Measurements from ENCODE around the gene ZNF774. TPM values are rescaled to one million over a fixed set of nuclear protein-coding genes. Genes with fewer than 3 reads are reported as not detected.
"Not testable (repeated sequence)": the region's sequence is repeated elsewhere in the genome, so short reads cannot be mapped to it uniquely, and the experiment has no call there.

The ZNF774 gene
- total RNA-seq, 2 experiments from 2014 or later: 1.6 to 2.1 TPM

DNA sequence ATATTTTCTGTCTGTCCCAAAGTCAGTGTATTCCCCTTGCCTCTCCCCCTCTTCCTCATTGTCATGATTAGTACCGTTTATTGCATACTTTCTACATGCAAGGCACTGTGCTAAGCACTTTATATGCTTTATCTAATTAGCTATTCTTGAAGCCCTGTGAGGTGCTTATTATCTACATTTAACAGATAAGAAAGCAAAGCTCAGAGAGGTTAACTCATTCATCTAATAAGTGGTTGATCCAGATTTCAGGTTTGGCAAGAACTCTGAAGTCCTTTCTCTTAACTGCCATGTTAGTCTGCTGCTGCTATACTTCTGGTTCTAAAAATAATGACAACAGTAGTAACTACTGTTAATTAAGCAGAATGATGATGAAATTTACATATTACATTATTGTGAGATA, 49.4 kb downstream of the ZNF774 start:
- peaks cover 67% of the 10 kb centered on the region for H3K4me1 Mint-ChIP-seq
- DNase-seq (no peak), ATAC-seq (no peak)
- CTCF ChIA-PET: interaction anchor here (1.2 to 1.8 kb wide), 5 partner anchors 13 to 81 kb away, joined by 3 to 6 read pairs (median 5); partner anchors contain the start of gene IQGAP1
- H3K4me3 Mint-ChIP-seq: peak overlapping the region; percentile 58
- peak overlapping the region; percentile 94 for H3K27ac Mint-ChIP-seq
- peaks cover 39% of the 10 kb centered on the region for H3K36me3 Mint-ChIP-seq
- H3K9me3 Mint-ChIP-seq (ENCODE audit: low read depth): no peaks in the 10 kb centered on the region
- no peaks in the 10 kb centered on the region for H3K27me3 Mint-ChIP-seq

DNA sequence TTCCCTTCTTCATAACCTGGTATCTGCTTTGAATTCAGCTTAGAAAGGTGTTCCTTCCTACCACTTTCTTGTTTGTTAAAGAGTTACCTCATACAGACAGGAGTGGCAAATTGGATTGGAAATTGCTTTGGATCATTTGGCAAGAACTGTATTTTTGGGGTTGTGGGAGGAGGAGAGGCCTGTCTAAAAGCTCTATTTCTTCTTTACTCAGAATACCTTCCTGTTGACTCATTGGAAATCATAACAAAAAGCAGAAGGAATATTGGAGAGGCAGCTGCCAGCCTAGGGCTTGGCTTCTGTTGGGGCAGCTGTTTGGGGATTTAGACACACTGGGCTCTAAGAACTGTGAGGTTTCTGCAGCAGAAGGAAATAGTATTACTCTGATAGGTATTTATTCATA, 50.1 kb downstream of the ZNF774 start:
- Mint-ChIP-seq H3K4me1 (peaks cover 72% of the 10 kb centered on the region), H3K27me3 (no peaks in the 10 kb centered on the region), H3K36me3 (peaks cover 43% of the 10 kb centered on the region), H3K27ac (peak overlapping the region; percentile 94), H3K9me3 (ENCODE audit: low read depth) (no peaks in the 10 kb centered on the region), H3K4me3 (no peak overlapping the region)
- ATAC-seq (no peak), DNase-seq (no peak)
- CTCF ChIA-PET: interaction anchor here (1.2 to 1.8 kb wide), 4 partner anchors 14 to 82 kb away, joined by 3 to 6 read pairs (median 6); partner anchors contain the start of gene IQGAP1

DNA sequence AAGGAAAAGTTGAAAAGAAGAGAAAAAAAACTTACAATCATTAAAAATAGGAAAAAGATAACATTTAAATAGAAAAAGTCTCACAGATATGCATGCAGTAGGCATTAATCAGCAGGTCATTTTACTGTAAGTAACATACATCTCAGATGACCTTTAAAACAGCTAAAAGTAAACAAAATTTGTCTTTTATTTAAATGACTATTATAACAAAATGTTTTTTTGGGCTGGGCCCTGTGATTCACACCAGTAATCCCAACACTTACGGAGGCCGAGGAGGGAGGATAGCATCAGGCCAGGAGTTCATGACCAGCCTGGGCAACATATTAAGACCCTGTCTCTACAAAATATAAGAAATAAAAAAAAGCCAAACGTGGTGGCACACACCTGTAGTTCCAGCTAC, 50.7 kb downstream of the ZNF774 start:
- Mint-ChIP-seq H3K27ac (no peak overlapping the region), H3K36me3 (peaks cover 42% of the 10 kb centered on the region), H3K4me1 (peaks cover 75% of the 10 kb centered on the region), H3K4me3 (no peak overlapping the region), H3K27me3 (no peaks in the 10 kb centered on the region), H3K9me3 (ENCODE audit: low read depth) (no peaks in the 10 kb centered on the region)
- ATAC-seq (no peak), DNase-seq (no peak)
- CTCF ChIA-PET: interaction anchor here (1.2 to 1.7 kb wide), 3 partner anchors 15 to 82 kb away, joined by 3 to 6 read pairs (median 6); partner anchors contain the start of gene IQGAP1

DNA sequence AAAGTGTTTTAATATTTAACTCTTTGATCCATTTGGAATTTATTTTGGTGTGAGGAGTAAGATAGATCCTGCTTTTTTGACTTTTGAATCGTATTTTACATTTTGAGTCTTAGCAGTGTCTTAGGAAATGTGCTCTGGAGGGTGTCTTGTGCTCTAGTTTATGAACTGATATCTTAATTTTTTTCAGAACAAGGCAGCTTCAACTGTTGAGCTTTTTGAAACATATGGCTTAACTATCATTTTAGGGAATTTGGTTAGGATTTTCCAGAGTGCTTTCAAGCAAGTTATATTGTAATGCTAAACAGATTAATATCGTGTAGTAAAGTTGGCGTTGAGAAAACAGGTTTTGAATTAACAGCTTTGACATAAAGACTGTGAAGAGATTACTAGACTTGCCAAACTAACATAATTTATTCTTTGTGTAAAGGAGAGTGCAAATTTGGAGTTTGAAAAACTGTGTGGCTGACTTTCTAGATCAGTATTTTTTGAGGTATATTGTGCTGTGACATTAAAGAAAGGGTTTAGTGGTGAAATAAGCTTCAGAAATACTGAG, 53.0 kb downstream of the ZNF774 start:
- no peak overlapping the region for H3K4me3 Mint-ChIP-seq
- peaks cover 3% of the 10 kb centered on the region for H3K9me3 Mint-ChIP-seq (ENCODE audit: low read depth)
- no peaks in the 10 kb centered on the region for H3K27me3 Mint-ChIP-seq
- H3K36me3 Mint-ChIP-seq: peaks cover 53% of the 10 kb centered on the region
- CTCF ChIA-PET: interaction anchor here (1.1 to 1.6 kb wide), 3 partner anchors 16 to 43 kb away, joined by 3 to 5 read pairs (median 5); no protein-coding TSS in a partner anchor
- H3K4me1 Mint-ChIP-seq: peaks cover 82% of the 10 kb centered on the region
- H3K27ac Mint-ChIP-seq: no peak overlapping the region
- ATAC-seq (no peak), DNase-seq (no peak)

- Mint-ChIP-seq H3K9me3 (ENCODE audit: low read depth) (peaks cover 3% of the 10 kb centered on the region), H3K27me3 (no peaks in the 10 kb centered on the region), H3K4me1 (peaks cover 79% of the 10 kb centered on the region), H3K4me3 (peak overlapping the region; percentile 63), H3K27ac (peak overlapping the region; percentile 81), H3K36me3 (peaks cover 57% of the 10 kb centered on the region)
- ATAC-seq (no peak), DNase-seq (no peak)
- CTCF ChIA-PET: interaction anchor here (0.9 to 3.3 kb wide), 10 partner anchors 8 to 496 kb away, joined by 3 to 20 read pairs (median 4); partner anchors contain the start of genes IQGAP1 and MAN2A2
Observed at GRCh38 chr15:90407336-90407735, 55.3 kb downstream of the ZNF774 start.

- Mint-ChIP-seq H3K27ac (peak overlapping the region; percentile 81), H3K9me3 (ENCODE audit: low read depth) (peaks cover 3% of the 10 kb centered on the region), H3K4me3 (peak overlapping the region; percentile 63), H3K27me3 (no peaks in the 10 kb centered on the region), H3K4me1 (peaks cover 82% of the 10 kb centered on the region), H3K36me3 (peaks cover 56% of the 10 kb centered on the region)
- DNase-seq (peak; percentile 79), ATAC-seq (peak; percentile 93)
- CTCF ChIA-PET: interaction anchor here (0.9 to 3.3 kb wide), 10 partner anchors 9 to 495 kb away, joined by 3 to 20 read pairs (median 4); partner anchors contain the start of genes IQGAP1 and MAN2A2
Observed at GRCh38 chr15:90407871-90408317, 55.8 kb downstream of the ZNF774 start.

- Mint-ChIP-seq H3K9me3 (ENCODE audit: low read depth) (peaks cover 3% of the 10 kb centered on the region), H3K36me3 (peaks cover 57% of the 10 kb centered on the region), H3K27ac (peak overlapping the region; percentile 81), H3K4me1 (peaks cover 87% of the 10 kb centered on the region), H3K4me3 (peak overlapping the region; percentile 0), H3K27me3 (no peaks in the 10 kb centered on the region)
- ATAC-seq (no peak), DNase-seq (no peak)
- CTCF ChIA-PET: interaction anchor here (1.2 to 3.3 kb wide), 5 partner anchors 11 to 148 kb away, joined by 3 to 20 read pairs (median 6); partner anchors contain the start of gene IQGAP1
Observed at GRCh38 chr15:90408657-90409056, 56.6 kb downstream of the ZNF774 start.

- Mint-ChIP-seq H3K4me3 (peak overlapping the region; percentile 18), H3K4me1 (peaks cover 86% of the 10 kb centered on the region), H3K36me3 (peaks cover 51% of the 10 kb centered on the region), H3K27ac (peak overlapping the region; percentile 70)
- ATAC-seq; H3K27me3 Mint-ChIP-seq; DNase-seq; H3K9me3 Mint-ChIP-seq (ENCODE audit: low read depth): not testable (repeated sequence)
- CTCF ChIA-PET: interaction anchor here (3.3 kb wide), 1 partner anchor 21 kb away, joined by 14 read pairs; the partner anchor contains the start of gene IQGAP1
Observed at GRCh38 chr15:90409587-90409986, 57.5 kb downstream of the ZNF774 start.

DNA sequence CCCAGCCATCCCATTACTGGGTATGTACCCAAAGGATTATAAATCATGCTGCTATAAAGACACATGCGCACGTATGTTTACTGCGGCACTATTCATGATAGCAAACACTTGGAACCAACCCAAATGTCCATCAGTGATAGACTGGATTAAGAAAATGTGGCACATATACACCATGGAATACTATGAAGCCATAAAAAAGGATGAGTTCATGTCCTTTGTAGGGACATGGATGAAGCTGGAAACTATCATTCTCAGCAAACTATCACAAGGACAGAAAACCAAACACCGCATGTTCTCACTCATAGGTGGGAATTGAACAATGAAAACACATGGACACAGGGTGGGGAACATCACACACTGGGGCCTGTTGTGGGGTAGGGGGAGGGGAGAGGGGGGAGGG, 58.2 kb downstream of the ZNF774 start:
- H3K27me3 Mint-ChIP-seq; ATAC-seq; CTCF ChIA-PET; DNase-seq; H3K9me3 Mint-ChIP-seq (ENCODE audit: low read depth); H3K4me3 Mint-ChIP-seq: not testable (repeated sequence)
- H3K36me3 Mint-ChIP-seq: peaks cover 50% of the 10 kb centered on the region
- peaks cover 83% of the 10 kb centered on the region for H3K4me1 Mint-ChIP-seq
- peak overlapping the region; percentile 7 for H3K27ac Mint-ChIP-seq

GRCh38 chr15:90411176-90411575, 59.1 kb downstream of the ZNF774 start:
- no peak for ATAC-seq
- Mint-ChIP-seq H3K9me3 (ENCODE audit: low read depth) (peaks cover 3% of the 10 kb centered on the region), H3K36me3 (peaks cover 55% of the 10 kb centered on the region), H3K27me3 (no peaks in the 10 kb centered on the region), H3K27ac (no peak overlapping the region), H3K4me3 (no peak overlapping the region), H3K4me1 (peaks cover 82% of the 10 kb centered on the region)
- CTCF ChIA-PET: interaction anchor here (1.4 kb wide), 1 partner anchor 71 kb away, joined by 5 read pairs; no protein-coding TSS in a partner anchor
- no peak for DNase-seq

Other genes with a start within 250 kb of the ZNF774 start
- gene IDH2, start 249.8 kb upstream of the ZNF774 start, total RNA-seq: 100 to 1,000 TPM; 196 to 293 TPM
- gene SEMA4B, start 151.0 kb upstream of the ZNF774 start, total RNA-seq: 10 to 100 TPM in 1 of 2 experiments, 1 to 10 TPM in 1; 6.0 to 13.8 TPM
- gene CIB1, start 118.3 kb upstream of the ZNF774 start, total RNA-seq: 100 to 1,000 TPM; 120 to 127 TPM
- 1 to 10 TPM; 7.0 to 9.8 TPM for gene GDPGP1, start 118.1 kb upstream of the ZNF774 start, total RNA-seq
- 1 to 10 TPM in 1 of 2 experiments, under 1 TPM in 1; 0.80 to 1.1 TPM for gene TTLL13, start 102.7 kb upstream of the ZNF774 start, total RNA-seq
- 10 to 100 TPM; 30.1 to 34.9 TPM for gene NGRN, start 86.6 kb upstream of the ZNF774 start, total RNA-seq
- gene IQGAP1, start 36.0 kb downstream of the ZNF774 start, total RNA-seq: 100 to 1,000 TPM; 217 to 221 TPM
- 10 to 100 TPM; 62.3 to 79.1 TPM for gene CRTC3, start 177.6 kb downstream of the ZNF774 start, total RNA-seq